SIG-M5 (cell line): ENCODE data around the gene UQCC2.
A peak's percentile ranks its signal among the peaks of the same experiment; 100 is the strongest.

Experiments used
- DNase-seq: peaks from one replicate; lab custom pipeline; 2025; lab: John Stamatoyannopoulos, UW

UQCC2 gene

GRCh38 chr6:33711140-33712129 lies at the start of gene UQCC2:
Gene UQCC2 (minus strand): TSS chr6:33711700. CDS start chr6:33711686, 14 bp downstream.
- DNase-seq: peak; percentile 40

GRCh38 chr6:33759887-33760629 lies 48.6 kb upstream of the UQCC2 start:
- no peak for DNase-seq

- no peak for DNase-seq
These were observed 47.3 kb upstream of the UQCC2 start for GRCh38 chr6:33758815-33759216.

GRCh38 chr6:33757906-33758305 lies 46.4 kb upstream of the UQCC2 start:
- no peak for DNase-seq

GRCh38 chr6:33757113-33757512 lies 45.6 kb upstream of the UQCC2 start:
- no peak for DNase-seq

GRCh38 chr6:33756211-33756954 lies 44.9 kb upstream of the UQCC2 start:
- no peak for DNase-seq

- no peak for DNase-seq
These were observed 43.8 kb upstream of the UQCC2 start for GRCh38 chr6:33755070-33755869.

- no peak for DNase-seq
These were observed 42.7 kb upstream of the UQCC2 start for GRCh38 chr6:33754222-33754621.

GRCh38 chr6:33752646-33753015 lies 41.1 kb upstream of the UQCC2 start:
- no peak for DNase-seq

GRCh38 chr6:33751771-33752645 lies 40.5 kb upstream of the UQCC2 start:
- DNase-seq: no peak

- DNase-seq: no peak
These were observed 38.9 kb upstream of the UQCC2 start for GRCh38 chr6:33750244-33750991.

GRCh38 chr6:33749401-33749800 lies 37.9 kb upstream of the UQCC2 start:
- DNase-seq: no peak

GRCh38 chr6:33748841-33749240 lies 37.3 kb upstream of the UQCC2 start:
- DNase-seq: no peak

- DNase-seq: no peak
These were observed 36.3 kb upstream of the UQCC2 start for GRCh38 chr6:33747823-33748222.

GRCh38 chr6:33746651-33747100 lies 35.2 kb upstream of the UQCC2 start, which contains the start of gene IP6K3:
Gene IP6K3 (minus strand): TSS chr6:33746905. CDS start chr6:33735476, 11,429 bp downstream.
- no peak for DNase-seq

GRCh38 chr6:33746036-33746600 lies 34.6 kb upstream of the UQCC2 start:
- DNase-seq: no peak

- no peak for DNase-seq
These were observed 34.0 kb upstream of the UQCC2 start for GRCh38 chr6:33745548-33745947.

- no peak for DNase-seq
These were observed 33.5 kb upstream of the UQCC2 start for GRCh38 chr6:33744895-33745546.
